NCI-H2107 treated with DMSO at 0.1 percent for 48 hours (cell line): ENCODE data around the gene UBR4.
"Not testable (repeated sequence)": the region's sequence is repeated elsewhere in the genome, so short reads cannot be mapped to it uniquely, and the experiment has no call there.

Experiments
- DNase-seq: peaks from one replicate; lab custom pipeline; 2025; ENCODE audit not compliant: unreplicated experiment; lab: John Stamatoyannopoulos, UW

Gene UBR4

DNA sequence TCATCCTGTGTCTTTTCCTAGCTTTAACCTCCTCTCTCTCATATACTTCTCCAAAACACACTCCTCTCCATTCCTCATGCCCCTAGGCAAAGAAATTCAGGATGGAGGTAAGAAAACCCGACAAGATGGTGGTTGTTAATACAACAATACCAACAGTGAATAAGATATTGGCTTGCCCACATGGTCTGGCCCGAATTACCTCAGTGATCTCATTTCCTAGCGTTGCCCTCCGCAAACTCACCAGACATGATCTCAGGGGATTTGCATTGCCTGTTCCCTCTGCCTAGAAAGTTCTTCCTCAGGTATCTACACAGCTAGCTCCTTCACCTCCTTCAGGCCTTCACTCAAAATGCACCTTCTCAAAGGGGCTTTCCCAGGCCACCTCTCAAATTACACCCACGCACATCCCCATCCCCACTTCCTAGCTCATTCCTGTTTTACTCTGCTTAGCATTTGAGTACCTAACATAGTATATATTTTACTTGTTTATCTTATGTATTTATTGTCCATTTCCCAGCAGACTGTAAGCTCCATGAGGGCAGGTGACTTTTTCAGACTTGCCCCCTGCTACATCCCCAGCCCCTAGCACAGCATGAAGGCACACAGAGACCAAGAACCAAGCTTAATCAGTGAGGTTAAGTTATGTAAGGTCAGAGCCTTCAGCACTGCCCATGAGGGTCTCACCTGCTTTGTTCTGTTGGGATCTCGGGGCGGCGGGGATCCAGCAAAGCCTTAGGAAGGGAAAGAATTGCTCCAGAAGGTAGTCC, 10.2 kb upstream of the UBR4 start:
- no peak for DNase-seq

DNA sequence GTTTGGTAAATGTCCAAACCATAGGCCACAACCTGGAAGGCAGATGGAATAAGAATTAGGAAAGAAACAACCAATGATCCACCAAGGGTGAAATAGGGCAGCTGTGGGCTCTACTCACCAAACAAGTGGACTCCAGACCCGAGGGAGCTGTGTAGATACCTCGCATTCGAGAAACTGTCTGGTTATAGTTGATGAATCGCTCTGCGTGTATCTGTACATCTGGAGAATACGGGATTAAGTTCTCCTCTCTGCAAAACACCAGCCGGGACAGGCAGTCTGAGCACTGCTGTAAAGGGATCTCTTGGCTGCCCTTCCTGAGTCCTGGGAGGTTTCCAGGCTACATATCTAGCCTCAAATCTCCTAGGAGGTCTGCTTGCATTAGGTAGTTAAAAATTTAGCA, 9.4 kb upstream of the UBR4 start:
- DNase-seq, result no peak

DNA sequence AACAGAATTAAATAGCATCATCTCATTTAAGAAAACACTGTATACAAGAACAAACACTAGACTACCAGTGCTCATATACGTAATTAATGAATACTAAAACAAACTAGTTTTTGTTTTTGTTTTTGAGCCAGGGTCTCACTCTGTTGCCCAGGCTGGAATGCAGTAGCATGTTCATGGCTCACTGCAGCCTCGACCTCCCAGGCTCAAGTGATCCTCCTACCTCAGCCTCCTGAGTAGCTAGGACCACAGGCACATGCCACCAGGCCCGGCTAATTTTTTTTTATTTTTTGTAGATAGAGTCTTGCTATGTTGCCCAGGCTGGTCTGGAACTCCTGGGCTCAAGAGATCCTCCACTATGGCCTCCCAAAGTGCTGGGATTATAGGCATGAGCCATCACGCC, 6.5 kb upstream of the UBR4 start:
- DNase-seq, result not testable (repeated sequence)

DNA sequence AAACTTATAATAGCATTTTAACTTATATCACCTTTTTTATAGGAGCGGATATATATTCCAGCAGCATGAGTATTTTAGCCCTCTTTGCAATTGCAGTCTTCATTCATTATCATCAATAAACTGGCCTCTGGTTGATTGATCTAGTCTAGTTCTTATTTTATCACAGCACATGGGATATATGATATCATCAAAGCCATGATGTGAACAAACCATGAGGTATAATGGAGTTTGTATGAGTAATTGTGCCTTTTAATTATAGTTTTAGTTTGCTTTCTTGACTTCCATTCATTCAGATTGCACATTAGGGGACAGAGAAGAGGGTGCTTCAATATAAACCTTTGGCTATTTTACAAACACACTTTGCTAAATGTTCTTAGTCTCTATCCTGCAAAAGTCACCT, 3.5 kb upstream of the UBR4 start:
- no peak for DNase-seq

DNA sequence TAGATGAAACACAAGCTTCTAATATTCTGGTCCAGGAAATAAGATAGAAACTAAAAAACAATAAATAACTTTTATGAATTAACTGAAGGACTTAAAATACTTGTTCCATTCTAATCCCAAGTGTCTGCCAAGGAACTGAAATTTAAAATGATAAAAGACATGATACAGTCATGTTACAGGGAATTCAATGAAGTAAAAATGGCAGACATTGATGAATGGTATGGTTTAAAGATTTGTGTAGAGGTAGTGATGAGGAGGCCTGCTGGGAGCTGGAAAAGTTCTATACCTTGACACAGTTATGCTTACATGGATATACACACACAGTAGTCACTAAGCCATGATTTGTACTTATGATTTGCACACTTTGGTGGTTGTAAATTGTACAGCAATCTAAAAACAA, 2.1 kb upstream of the UBR4 start:
- no peak for DNase-seq

DNA sequence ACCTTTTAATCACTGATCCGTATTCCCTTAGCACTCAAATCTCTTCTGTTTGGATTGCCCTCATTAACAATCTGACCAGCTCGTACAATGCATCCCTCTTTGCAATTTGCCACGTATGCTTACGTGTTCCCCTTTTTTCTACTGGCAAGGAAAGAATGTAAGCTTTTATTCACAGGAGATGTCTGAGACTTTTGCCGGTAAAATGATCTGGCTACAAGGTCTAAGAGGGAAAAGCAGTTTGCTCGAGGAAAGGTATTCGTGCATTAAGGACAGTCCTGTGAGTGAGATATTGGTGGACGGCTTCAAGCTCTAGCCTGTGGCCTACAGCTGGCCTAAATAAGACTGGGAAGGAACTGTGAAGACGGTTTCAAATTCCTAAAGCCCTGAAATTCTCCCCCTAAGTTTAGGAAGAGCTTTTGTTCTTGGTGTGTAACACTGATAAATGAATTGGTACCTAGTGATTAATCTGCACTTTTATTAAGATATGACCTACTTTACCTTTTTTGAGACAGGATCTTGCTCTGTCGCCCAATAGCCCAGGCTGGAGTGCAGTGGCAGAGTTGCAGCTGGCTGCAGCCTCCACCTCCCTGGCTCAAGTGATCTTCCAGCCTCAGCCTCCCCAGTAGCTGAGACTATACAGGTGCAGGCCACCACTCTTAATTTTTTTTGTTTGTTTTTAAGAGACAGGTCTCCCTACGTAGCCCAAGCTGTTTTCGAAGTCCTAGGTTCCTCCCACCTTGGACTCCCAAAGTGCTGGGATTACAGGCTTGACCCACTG, 895 bp upstream of the UBR4 start:
- DNase-seq, result no peak

DNA sequence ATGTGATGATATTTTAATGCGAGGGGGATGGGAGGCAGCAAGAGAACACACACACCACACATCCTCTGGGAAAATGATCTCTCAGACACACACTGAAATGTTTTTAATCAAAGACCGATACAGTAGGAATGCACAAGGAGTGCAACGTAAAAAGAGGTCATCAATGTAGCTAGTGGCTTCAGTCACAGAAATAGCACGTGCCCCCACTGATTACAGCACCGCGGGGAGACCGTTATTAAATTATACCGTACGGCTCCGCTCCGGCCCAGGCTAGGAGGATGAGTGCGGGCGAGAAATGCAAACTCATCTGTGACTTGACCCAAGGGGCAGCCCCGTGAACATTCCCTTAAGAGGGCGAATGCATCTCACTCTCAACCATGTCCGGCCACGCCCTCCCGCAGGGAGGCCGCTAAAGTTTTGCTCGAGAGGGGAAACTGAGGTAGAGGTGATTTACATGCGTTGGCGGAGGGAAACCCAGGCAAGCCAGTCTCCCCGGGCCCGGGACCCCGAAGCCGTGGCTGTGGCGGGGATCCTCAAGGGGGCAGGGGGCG, 552 bp downstream of the UBR4 start:
- DNase-seq, result no peak

DNA sequence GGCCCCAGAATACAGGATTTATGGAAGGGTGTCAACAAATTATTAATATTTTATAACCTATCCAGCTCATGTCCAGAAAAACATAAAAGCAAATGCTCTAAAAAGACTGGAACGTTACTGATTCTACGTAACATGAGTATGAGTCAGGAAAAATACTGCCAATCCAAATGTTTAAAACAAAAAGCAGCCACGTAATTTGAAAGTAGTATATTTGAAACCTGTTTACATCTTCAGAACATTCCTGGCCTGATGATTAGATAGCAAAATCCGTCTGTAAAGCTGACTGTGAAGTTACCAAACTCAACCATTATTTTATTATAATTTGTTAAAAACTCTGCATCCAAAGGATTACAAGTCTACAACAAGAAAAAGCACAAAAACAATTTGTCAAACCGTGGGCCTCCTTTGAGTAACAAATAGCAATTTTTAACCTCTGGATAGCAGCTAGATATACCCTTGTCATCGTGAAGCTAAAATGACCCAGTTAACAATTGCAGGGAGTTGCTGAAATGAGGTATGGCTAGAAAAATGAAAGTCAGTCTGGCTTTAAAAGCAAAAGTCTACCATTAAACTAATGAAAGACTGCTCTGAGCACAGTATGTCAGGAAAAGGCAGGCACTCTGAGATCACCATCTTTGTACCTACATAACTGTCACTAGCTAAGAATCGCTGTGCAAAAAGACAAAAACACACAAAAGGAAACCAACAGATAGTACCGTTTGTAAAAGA, 1.2 kb downstream of the UBR4 start:
- DNase-seq, result no peak

DNA sequence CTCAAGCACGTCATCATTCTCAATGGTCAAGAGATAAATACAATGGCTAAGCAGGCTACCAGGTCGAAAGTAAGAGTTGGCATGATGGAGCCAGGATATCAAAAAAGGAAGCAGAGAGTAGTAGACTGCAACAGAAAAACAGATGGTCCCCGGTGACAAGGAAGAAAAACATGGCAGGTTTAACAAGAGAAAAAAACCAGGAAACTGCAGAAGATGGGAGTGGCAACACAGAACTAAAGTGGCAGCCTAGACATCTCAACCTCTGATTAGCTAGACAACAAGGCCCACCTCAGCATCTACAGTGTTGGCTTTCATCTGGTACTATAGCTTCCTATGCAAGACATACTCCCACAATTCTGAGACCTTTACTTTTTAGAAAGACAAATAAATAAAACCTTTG, 3.1 kb downstream of the UBR4 start:
- no peak for DNase-seq

DNA sequence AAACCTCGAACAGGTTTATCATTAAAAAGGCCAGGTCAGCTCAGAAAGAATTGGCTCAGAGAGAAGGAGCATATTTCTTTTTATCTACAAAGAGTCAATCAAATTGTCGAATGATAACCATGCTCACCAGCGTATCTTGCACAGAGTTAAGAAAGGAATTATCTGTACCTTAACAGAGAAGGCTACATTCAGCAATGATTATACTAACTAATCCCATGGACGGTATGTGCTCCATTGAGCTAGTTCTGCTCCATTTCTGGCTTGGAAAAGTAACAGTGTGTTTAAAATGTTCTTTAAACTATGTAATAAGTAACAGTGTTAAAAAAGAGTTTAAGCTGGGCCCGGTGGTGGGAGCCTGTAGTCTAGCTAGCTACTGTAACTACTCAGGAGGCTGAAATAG, 4.2 kb downstream of the UBR4 start:
- no peak for DNase-seq

DNA sequence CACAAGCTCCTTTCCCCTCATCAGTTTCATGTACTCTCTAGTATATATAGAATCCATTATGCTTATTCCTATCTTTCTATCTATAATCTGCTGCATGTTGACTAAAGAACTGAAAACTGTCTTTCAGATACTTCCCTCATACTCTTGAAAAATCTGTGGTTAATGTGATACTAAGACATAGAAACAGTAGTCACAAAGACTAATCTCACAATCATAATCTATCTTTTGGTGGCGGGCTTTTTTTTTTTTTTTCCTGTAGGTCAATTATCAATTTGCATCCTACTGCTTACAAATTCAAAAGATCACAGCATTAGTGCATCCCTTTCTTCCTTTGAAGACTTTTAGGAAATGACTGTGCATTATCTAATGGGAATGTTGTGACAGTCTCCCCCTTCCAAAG, 4.7 kb downstream of the UBR4 start:
- DNase-seq, result no peak

DNA sequence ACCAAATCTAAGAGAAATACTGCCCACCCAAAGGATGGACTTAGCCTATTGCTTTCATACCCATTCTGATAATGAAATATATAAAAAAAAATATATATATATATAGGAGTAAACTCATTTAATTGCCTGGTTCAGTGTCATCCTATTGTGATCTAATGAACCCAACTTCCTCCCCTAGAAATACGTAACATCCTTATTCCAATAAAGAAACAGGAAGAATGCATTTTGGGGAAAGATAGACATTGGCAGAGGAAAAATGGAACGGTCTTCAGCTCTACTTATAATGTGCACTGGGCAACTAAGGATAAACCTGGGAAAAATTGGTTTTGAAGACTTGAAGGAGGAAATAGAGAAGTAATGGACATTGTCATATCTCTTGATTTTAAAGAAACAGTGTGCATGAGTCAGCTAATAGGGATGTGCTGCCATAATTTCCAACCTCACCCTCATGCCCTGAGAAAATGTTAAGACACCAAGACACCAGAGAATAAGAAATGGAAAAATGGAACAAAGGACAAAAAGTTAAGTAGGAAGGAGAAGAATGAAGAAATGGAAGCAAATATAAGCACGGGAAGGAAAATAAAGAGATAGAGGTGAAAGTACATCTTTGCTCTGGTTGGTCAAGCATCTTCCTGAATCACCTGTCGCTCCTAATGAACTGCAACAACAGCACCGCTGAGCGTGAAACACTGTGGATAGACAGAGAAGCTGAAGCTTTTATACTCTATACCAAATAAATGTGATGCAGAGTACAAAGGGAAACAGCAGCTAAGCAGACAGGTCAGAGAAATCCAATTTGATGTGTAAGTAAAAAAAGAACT, 5.4 kb downstream of the UBR4 start:
- DNase-seq, result no peak

DNA sequence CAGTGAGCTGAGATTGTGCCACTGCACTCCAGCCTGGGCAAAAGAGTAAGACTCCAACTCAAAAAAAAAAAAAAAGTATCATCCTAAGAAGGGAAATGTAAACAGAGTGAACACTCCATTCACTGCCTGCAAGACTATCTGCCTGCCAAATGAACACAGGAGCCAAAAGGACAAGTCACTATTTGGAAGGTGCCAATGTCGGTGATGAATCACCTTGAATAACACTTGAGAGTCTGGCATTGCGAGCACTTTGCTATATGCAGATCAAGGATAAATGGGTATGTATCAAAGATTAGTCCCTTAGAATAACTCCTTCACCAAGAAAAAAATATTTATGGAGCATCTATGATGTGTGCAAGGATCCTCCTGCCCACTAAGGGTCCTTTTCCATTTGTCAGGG, 6.6 kb downstream of the UBR4 start:
- no peak for DNase-seq

DNA sequence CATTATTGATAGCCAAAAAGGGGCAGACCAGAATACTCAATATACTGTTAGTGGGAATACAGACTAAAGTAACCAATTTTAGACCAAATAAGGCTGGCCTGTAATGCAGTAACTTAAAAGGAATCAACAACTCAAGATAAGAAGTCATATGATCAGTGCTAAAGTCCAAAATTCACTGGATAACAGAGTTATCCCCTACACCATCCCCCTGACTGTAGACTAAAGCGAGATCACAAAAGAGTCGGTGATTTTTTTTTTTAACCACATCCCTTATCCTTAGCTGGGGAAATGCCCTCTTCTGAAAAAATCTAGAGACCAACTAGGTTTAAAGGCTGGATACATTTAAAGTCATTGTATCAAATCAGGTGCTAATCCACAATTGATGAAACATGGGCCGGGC, 7.7 kb downstream of the UBR4 start:
- no peak for DNase-seq

DNA sequence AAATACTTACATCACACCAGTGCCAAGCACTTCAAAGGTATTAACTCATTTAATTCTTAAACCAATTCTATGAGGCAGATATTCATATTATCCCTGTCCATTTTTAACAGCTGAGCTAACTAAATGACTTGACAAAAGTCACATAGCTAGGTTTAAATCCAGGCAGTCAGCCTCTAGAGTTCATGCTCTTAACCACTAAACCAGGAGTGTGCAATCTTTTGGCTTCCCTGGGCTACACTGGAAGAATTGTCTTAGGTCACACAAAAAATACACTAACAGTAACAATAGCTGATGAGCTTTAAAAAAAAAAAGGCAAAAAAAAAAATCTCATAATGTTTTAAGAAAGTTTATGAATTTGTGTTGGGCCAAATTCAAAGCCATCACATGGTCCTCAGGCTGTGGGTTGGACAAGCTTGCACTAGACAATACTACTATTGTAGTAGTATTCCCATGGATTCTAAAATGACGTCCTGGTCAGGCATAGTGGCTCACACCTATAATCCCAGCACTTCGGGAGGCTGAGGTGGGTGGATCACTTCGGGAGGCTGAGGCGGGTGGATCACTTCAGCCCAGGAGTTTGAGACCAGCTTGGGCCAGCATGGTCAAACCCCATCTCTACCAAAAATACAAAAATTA, 10.0 kb downstream of the UBR4 start:
- no peak for DNase-seq

DNA sequence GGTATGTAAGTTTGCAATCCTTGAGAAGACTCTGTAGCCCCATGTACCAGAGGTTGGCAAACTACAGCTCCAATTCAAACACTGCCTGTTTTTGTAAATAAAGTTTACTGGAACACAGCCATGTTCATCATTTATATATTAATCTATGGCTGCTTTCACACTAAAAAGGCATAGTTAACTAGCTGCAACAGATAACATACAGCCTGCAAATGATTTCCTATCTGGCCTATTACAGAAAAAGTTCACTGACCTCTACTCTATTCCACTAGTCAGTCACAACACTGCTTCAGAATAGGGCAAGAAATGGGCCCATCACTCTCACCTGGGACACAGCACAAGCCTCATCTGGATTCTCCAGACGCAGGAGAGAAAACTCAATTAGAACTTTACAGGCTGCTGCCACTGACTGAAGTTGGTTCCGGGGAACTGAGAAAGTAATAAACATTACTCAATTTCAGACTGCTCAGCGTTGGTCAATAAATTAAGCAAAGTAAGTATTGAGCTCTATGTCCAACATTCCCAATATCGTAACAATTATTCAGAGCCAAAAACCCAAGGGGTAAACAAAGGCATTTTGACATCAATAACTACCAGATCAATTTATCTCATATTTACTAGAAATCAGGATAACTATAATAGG, 10.6 kb downstream of the UBR4 start:
- DNase-seq, result no peak

DNA sequence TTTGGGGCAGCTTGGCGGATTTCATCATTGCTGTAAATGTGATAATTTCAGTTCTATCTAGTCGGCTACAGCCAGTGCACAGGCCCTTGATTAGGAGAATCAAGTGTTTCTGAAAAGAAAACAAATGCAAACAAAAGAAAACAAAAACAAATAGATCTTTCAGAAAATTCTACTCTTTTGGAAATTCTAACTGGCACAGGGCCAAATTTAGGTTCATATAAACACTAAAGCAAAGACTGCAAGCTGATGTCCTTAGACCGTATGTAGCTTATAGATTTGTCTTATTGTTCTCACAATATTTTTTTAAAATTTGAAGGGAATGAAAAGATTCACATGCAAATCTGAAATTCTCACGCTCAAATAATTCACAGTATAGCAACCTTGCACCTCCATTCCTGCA, 11.2 kb downstream of the UBR4 start:
- DNase-seq, result no peak

DNA sequence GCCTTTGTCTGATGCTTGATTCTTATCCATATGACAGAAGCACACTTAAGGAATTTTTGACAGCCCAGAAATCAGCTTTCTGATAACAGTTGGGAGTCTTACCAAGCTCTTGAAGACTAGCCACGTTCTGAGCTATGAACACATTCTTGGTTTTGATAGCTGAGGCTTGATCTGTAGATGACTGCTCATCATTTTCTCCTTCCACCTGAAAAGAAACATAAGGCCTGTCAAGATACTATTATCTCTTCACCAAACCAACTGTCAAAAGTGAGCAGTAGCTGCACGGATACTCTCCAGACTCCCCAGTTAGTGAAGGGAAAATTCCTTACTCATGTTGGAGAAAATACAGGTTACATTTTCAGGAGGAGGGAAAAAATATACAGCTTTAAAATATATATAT, 12.2 kb downstream of the UBR4 start:
- DNase-seq, result no peak

DNA sequence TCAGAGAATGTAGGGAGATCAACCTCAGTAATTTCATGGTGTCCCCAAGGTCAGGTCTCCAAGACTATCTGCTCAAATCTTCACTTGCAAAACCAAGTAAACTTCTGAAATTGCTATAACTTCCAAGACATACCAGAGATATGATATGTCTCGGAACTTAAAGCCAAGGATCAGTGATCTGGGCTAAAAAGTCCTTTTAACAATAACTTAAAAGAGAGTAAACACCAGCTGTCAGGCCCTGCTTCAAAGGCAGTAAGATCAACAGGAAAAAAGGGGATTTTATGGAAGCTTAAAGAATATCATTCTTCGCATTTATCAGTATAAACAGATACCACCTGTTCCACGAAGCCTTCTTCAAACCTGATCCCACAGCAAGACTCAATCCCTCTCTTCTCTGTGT, 13.7 kb downstream of the UBR4 start:
- DNase-seq, result no peak

DNA sequence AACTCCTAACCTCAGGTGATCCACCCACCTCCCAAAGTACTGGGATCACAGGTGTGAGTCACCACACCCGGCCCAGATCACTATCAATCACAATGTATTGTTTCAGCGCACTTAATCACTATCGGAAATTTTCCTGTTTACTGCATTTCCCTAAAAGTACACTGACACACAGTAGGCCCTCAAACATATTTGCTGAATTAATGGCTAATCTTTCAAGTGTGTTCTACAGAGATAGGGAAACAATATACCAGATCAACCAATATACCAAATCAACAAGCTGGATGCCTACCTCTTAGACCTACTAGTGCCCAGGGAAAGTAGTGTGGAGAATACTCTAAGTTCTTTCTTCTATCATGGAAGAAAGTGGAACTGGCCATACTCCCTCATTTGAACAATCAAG, 17.1 kb downstream of the UBR4 start:
- DNase-seq, result no peak
